GM18858 (cell line): ENCODE results near the gene ACOT9.
"Not testable (repeated sequence)": the region's sequence is repeated elsewhere in the genome, so short reads cannot be mapped to it uniquely, and the experiment has no call there.

Experiments used
- ATAC-seq: cut with Tn5 transposase; IDR thresholded peaks from one replicate; pipeline ENCODE4 v1.9.1; 2021; ENCODE audit not compliant: unreplicated experiment

The ACOT9 gene

DNA sequence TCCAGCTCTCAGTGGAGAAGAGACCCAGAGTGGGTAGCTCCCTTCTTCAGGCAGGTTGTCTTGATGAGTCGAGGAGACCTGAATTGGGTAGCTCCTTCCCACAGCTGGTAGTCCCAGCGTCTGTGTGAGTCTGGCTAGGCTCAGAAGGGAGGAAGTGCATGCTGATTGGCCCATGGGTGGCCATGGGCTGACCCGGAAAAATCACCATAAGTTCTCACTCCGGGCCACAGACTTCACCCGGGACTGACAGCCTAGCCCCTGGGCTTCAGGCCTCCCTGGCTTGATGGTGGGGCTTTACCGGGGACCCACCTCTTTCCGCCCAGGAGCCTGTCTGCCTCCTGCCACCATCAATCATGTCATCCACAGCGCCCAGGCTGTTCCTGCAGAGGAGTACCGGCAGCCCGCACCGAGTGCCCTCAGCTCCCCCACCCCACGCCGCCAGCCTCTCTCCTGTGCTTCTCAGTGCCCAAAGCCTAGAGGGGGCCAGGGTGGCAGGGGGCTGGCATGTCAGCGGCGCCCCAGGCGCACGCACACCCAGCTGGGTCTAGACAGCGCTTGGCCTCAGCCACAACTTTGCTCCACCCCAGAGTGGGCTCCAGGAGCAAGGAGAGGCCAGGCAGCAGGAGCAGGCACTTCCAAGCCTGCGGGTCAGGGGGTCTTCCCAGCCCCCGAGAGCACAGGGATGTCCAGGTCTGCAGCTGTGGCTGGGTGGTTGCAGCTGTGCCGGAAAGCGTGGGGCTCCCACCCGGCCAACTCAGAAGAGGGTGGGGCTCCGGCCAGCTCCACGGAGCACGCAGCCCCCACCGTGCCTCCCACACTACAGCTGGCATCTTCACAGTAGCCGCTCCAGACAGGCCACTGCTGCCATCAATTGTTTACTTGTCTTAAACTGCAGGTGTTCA, 23.8 kb upstream of the ACOT9 start:
- ATAC-seq = peak; percentile 64

GRCh38 chrX:23765868-23766267, 22.8 kb upstream of the ACOT9 start:
- ATAC-seq = no peak

DNA sequence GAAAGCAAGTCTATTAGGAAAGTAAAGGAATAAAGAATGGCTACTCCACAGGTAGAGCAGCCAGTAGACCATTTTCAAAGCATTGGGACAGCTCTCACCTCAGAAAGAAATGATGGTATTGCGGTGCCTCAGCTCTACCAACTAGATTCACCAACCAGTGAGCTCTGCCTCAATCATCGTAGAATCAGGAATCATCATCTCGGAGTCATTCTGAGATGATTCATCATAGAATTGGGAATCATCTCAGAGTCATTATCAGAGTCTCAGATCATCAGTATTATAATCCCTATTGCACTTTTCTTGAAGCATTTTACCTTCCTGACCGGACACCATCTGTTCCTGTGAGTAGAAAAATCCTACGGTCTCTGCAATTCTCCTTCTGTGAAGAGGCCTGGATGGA, 22.4 kb upstream of the ACOT9 start:
- ATAC-seq = no peak

- no peak for ATAC-seq
Observed at GRCh38 chrX:23764188-23764984, 21.3 kb upstream of the ACOT9 start.

GRCh38 chrX:23759821-23760220, 16.7 kb upstream of the ACOT9 start:
- no peak for ATAC-seq

DNA sequence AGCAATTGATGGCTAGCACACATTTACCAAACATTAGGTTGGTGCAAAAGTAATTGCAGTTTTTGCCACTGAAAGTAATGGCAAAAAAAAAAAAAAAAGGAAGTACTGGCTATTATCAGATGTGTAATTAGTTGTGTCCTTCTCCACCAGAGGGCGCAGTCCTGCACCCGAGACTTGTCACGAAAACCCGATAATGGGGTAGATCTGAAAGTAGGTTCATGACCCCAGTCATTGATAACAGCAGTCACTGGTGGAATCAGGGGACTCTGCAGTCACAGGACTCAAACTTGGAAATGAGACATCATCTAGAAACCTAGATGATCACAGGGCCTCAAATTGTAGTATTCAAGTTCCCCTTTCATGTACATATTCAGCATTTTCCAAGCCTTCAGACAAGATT, 13.1 kb upstream of the ACOT9 start:
- peak; percentile 77 for ATAC-seq

GRCh38 chrX:23754664-23755063, 11.6 kb upstream of the ACOT9 start:
- ATAC-seq = no peak

DNA sequence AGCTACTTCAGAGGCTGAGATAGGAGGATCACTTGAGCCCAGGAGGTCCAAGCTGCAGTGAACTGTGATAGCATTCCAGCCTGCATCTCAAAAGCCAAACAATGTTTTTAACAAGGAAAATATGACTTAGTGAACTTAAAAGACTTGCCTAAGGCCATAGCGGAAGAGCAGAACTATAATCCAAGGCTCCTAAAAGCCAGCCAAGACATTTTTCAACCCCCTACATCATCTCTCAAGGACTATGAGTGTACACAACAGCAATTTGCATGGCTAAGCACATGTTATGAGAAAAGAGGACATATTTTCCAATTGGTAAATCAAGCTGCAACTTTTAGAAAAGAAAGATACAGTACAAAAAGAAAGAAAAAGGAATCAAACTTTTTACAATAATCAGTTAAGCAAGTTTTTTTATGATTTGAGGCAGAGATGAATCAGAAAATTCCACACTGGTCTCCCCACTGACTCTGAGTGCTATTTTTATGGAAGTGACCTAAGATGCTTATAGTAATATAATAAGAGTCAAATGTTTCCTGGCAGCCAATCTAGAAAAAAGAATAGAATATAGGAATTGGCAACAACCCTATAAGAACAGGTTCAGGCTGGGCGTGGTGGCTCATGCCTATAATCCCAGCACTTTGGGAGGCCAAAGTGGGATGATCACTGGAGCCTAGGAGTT, 9.8 kb upstream of the ACOT9 start:
- ATAC-seq = no peak

- ATAC-seq = no peak
Observed at GRCh38 chrX:23749576-23749975, 6.5 kb upstream of the ACOT9 start.

DNA sequence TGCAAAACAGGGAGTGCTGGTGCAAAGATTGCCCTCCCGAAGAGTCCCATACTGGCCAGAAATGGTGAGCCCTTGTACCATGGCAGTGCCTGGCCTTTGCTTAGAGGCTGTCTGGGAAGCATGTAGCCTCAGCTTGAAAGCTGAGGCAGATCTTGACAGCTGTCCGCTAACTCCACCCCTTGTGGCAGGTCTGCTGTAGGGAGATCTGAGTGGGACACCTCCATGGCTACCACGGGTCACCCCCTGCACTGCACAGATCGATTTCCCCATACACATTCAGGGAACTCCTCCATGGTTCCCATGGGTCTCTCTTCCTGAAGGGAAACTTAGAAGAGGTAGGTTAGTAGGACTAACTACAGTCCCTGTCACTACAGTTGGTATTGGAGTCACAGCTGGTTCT, 6.1 kb upstream of the ACOT9 start:
- no peak for ATAC-seq

DNA sequence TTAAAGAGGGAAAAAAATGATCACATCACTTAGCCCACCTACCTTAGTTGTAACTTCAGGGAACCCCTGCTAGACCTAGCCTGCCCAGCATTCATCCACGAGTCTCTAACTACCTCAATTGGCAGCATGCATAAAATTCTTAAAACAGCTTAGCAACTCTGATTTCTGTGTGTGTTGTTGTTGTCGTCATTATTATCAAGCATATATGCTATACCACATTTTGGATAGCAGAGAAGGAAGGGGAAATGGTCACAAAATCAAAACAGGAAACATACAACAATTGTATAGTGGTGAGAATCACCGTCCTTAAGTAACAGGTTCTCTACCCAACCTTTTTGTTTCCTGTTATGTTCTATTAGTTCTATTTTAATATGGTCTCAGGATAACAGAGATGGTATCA, 2.7 kb upstream of the ACOT9 start:
- ATAC-seq = no peak

DNA sequence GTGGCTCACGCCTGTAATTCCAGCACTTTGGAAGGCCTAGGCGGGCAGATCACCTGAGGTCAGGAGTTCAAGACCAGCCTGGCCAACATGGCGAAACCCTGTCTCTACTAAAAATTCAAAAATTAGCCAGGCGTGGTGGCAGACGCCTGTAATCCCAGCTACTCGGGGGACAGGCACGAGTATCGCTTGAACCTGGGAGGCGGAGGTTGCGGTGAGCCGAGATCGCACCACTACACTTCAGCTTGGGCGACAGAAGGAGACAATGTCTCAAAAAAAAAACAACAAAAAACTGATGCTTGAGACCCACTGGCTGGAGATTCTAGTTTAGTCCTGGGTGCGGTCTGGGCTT, 521 bp upstream of the ACOT9 start:
- not testable (repeated sequence) for ATAC-seq

DNA sequence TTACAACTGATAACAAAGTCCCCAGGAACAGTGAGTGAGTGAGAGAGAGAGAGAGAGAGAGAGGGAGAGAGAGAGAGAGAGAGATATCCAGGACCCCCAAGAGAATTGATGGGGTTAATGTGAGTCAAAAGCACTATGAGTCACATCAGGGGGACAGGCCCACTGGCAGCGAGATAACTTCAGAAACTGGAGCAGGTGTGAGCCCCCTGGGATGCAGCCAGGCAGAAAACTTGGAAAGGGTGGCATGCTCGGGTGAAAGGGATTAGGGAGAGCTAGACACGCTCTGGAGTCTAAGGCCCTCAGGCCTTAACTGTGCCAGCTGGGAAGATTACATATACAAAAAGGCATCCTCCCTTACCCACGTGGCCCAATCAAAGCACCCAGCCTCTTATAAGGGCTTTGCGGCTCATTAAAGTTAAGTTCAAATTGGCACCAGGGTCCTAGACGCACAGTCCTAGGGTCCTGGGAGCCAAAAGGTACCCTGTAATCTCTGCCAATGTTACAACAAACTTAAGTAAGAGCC, 841 bp downstream of the ACOT9 start:
- no peak for ATAC-seq

DNA sequence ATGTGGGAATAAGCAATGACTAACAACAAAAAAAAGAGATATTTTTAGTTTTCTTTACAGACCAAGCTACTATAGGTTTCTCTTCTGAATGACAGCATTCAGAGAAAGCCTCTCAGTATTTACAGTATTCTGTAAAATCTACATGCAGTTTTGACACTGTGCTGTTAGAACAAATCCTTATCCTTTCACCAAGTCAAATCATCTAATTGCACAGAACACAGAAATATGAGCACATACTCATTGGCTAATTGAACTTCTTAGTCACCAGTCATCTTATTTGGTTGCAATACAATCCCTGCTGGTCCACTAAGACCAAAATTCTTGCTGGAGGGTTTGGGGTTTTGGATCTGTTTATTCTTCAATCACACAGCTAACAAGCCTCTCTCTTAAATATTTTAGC, 5.7 kb downstream of the ACOT9 start:
- no peak for ATAC-seq

- ATAC-seq = no peak
Observed at GRCh38 chrX:23736030-23736429, 7.0 kb downstream of the ACOT9 start.

DNA sequence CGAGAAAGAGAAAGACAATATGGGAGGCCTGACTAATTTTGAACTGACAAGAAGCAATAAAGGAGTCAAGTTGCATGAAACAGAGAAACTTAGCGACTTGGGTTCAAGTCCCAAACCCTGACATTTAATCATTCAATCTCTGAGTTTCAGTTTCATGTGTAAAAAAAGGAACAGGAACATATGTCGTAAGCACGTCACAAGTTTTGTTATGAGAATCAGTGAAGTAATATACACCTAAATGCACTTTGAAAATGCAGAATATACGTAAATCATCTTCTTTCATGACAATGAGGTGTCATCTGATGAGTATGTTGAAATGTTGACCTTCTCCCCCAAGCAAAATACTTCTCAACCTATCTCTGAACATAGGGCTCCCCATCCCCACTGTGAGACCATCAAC, 10.4 kb downstream of the ACOT9 start:
- peak; percentile 91 for ATAC-seq

- ATAC-seq = no peak
Observed at GRCh38 chrX:23731951-23732350, 11.1 kb downstream of the ACOT9 start.

- no peak for ATAC-seq
Observed at GRCh38 chrX:23729214-23729613, 13.9 kb downstream of the ACOT9 start.

DNA sequence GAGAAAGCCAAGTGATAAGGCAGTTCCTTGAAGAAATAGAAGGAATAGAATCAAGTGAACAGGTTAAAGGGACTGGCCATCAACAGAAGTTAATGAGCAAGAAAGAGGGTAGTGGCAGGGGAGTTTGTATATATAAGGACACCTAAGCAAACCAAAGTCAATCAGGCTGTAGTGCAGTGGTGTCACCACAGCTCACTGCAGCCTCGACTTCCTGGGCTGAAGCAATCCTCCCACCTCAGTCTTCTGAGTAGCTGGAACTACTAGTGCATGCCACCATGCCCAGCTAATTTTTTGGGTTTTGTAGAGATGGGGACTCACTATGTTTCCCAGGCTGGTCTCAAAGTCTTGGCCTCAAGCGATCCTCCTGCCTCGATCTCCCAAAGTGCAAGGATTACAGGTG, 15.9 kb downstream of the ACOT9 start:
- no peak for ATAC-seq

- ATAC-seq = no peak
Observed at GRCh38 chrX:23726191-23726590, 16.9 kb downstream of the ACOT9 start.

DNA sequence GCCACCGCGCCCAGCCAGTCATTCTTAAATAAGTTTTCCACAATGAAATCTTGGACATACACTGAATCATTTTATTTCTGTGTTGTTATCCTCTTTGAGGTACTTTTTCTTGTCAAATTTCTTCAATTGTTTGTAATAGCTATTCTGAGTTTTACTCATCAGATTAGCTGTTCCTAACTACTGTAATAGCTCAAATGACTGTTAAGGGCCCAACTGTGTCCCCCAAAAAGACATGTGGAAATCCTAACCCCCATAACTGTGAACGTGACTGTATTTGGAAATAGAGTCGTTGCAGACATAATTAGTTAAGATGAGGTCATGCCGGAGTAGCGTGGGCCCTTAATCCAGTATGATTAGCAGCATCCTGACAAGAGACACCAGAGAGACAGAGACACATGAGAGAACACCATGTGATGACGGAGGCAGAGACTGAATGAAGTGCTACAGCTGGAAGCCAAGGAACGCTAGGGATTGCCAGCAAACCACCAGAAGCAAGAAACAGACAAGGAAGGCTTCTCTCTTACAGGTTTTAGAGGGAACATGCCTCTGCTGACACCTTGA, 22.9 kb downstream of the ACOT9 start:
- ATAC-seq = no peak
